ENCODE data around the gene DCHS1.

Gene DCHS1

DNA sequence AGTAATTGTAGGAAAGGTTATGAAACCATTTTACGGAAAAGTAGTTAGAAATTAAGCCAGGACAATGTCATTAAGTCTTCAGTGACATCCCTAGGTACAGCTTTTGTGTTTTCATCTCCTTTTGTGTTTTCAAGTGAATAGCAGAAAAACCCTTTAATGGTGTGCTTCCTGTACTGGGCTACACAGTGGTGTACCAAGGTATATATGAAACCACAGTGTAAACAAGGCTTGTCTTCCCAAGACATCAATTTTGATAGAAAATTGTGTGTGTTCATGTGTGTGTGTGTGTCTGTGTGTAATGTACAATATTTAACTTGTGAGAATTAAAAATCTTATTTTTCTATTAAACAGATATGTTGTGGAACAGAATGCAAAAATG, 18.6 kb upstream of the DCHS1 start:
- Histone ChIP-seq H3K27ac (no peak overlapping the region), H3K79me2 (ENCODE audit: insufficient read depth, low read depth) (no peaks in the 10 kb centered on the region), H2AFZ (ENCODE audit: low read depth) (no peak overlapping the region), H3K36me3 (ENCODE audit: insufficient read depth) (no peaks in the 10 kb centered on the region), H4K20me1 (ENCODE audit: insufficient read depth) (no peaks in the 10 kb centered on the region), H3K4me2 (no peak overlapping the region), H3K27me3 (ENCODE audit: insufficient read depth, low read depth) (no peaks in the 10 kb centered on the region), H3K4me3 (IDR thresholded peaks at IDR 0.05; ENCODE audit: insufficient read depth, low read depth, low read length) (no peak overlapping the region), H3K9ac (no peak overlapping the region), H3K4me1 (ENCODE audit: low read depth, poor library complexity, severe bottlenecking) (no peaks in the 10 kb centered on the region)
- TF ChIP-seq, protein P1, sequence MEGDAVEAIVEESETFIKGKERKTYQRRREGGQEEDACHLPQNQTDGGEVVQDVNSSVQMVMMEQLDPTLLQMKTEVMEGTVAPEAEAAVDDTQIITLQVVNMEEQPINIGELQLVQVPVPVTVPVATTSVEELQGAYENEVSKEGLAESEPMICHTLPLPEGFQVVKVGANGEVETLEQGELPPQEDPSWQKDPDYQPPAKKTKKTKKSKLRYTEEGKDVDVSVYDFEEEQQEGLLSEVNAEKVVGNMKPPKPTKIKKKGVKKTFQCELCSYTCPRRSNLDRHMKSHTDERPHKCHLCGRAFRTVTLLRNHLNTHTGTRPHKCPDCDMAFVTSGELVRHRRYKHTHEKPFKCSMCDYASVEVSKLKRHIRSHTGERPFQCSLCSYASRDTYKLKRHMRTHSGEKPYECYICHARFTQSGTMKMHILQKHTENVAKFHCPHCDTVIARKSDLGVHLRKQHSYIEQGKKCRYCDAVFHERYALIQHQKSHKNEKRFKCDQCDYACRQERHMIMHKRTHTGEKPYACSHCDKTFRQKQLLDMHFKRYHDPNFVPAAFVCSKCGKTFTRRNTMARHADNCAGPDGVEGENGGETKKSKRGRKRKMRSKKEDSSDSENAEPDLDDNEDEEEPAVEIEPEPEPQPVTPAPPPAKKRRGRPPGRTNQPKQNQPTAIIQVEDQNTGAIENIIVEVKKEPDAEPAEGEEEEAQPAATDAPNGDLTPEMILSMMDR (conservative IDR thresholded peaks at IDR 0.05; ENCODE audit: low read depth, low read length) = no peak

DNA sequence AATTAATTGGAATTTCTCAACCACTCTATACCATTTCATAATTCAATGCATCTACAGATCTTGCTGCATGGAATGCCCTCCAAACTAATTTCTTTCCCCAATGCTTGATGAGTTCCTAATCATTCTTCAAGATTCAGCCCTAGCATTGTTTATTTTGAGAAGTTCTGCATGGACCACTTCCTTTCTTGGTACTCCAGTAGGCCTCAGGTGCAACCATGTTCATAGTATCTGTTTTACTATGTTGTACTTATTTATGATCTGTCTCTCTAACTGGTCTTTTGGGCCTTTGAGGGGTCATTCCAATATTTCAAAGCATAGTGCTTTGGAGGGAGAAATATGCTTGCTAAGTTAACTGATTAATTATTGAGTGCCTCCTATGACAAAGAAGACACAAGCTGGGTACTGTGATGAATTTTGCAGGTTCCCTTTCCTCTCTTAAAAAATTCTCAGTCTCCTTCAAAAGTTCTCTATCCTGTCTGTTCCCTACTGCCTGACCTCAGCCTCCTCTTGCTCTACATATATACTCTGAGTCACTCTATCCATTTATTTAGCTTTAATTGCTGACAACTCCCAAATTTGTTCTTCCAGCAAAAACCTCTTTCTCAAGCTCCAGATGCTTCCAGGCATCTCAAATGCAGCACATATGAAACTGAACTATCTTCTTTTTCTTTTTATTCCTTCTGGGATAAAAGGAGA, 18.1 kb upstream of the DCHS1 start:
- Histone ChIP-seq H3K4me3 (IDR thresholded peaks at IDR 0.05; ENCODE audit: insufficient read depth, low read depth, low read length) (no peak overlapping the region), H3K4me1 (ENCODE audit: low read depth, poor library complexity, severe bottlenecking) (no peaks in the 10 kb centered on the region), H3K4me2 (no peak overlapping the region), H3K79me2 (ENCODE audit: insufficient read depth, low read depth) (no peaks in the 10 kb centered on the region), H3K36me3 (ENCODE audit: insufficient read depth) (no peaks in the 10 kb centered on the region), H3K9ac (no peak overlapping the region), H3K27ac (no peak overlapping the region), H3K27me3 (ENCODE audit: insufficient read depth, low read depth) (no peaks in the 10 kb centered on the region), H2AFZ (ENCODE audit: low read depth) (no peak overlapping the region), H4K20me1 (ENCODE audit: insufficient read depth) (no peaks in the 10 kb centered on the region)
- TF ChIP-seq, protein P1 (conservative IDR thresholded peaks at IDR 0.05; ENCODE audit: low read depth, low read length) = no peak

DNA sequence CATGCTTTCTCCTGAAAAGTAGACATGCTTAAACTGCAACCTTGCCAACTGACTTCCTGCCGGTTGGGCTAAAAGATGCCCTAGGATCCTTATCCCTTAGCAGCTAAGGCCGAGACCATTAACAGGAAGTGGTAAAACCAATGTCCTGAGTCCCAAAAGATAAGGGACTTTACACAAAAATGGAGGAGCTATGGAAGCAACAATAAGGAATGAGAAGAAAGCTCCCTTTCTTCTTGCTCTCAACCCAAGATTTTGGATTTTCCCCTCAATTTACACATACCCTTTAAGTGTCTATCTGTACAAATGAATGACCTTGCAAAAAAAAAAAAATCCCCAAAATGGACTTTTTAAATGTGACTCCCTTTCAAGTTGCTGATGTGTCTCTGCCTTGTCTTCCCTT, 16.4 kb upstream of the DCHS1 start:
- Histone ChIP-seq H3K4me1 (ENCODE audit: low read depth, poor library complexity, severe bottlenecking) (no peaks in the 10 kb centered on the region), H3K27me3 (ENCODE audit: insufficient read depth, low read depth) (no peaks in the 10 kb centered on the region), H3K4me3 (IDR thresholded peaks at IDR 0.05; ENCODE audit: insufficient read depth, low read depth, low read length) (no peak overlapping the region), H3K4me2 (no peak overlapping the region), H3K9ac (no peak overlapping the region), H2AFZ (ENCODE audit: low read depth) (no peak overlapping the region), H4K20me1 (ENCODE audit: insufficient read depth) (no peaks in the 10 kb centered on the region), H3K79me2 (ENCODE audit: insufficient read depth, low read depth) (no peaks in the 10 kb centered on the region), H3K36me3 (ENCODE audit: insufficient read depth) (no peaks in the 10 kb centered on the region), H3K27ac (no peak overlapping the region)
- TF ChIP-seq, protein P1 (conservative IDR thresholded peaks at IDR 0.05; ENCODE audit: low read depth, low read length) = no peak

DNA sequence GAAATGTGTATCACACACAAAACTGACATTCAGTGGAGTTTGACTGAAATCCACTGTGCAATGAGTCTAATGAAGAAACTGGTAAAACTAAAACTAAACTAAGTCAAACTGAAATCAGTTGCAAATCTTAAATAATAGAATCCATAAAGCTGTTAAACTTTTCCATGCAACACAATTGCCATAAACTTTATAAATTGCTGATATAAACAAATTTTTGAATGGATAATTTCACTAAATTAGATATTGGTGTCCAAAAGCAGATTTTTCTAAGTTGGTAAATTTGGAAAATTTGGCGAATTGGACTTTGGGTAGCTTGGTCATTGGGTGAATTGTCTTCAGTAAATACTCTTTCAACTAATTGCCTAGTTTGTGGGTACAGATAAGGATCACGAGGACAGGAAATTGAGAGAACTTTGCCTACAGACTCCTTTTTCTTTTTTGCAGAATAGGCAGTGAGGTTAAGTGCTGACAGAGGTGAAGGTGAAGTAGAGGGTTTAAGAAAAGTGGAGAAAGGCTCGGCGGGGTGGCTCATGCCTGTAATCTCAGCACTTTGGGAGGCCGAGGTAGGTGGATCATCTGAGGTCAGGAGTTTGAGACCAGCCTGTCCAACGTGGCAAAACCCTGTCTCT, 14.7 kb upstream of the DCHS1 start:
- no peaks in the 10 kb centered on the region for H4K20me1 ChIP-seq (ENCODE audit: insufficient read depth)
- no peak overlapping the region for H2AFZ ChIP-seq (ENCODE audit: low read depth)
- H3K79me2 ChIP-seq (ENCODE audit: insufficient read depth, low read depth) = no peaks in the 10 kb centered on the region
- no peaks in the 10 kb centered on the region for H3K4me1 ChIP-seq (ENCODE audit: low read depth, poor library complexity, severe bottlenecking)
- H3K27ac ChIP-seq = no peak overlapping the region
- no peaks in the 10 kb centered on the region for H3K36me3 ChIP-seq (ENCODE audit: insufficient read depth)
- no peak overlapping the region for H3K4me2 ChIP-seq
- H3K27me3 ChIP-seq (ENCODE audit: insufficient read depth, low read depth) = no peaks in the 10 kb centered on the region
- H3K4me3 ChIP-seq (IDR thresholded peaks at IDR 0.05; ENCODE audit: insufficient read depth, low read depth, low read length) = no peak overlapping the region
- no peak overlapping the region for H3K9ac ChIP-seq
- TF ChIP-seq, protein P1 (conservative IDR thresholded peaks at IDR 0.05; ENCODE audit: low read depth, low read length) = no peak

All from KMS-11 (cell line).